ENCODE data around the gene SDC3.
A peak's percentile ranks its signal among the peaks of the same experiment; 100 is the strongest.

SDC3 gene

GRCh38 chr1:30838996-30839395, 69.6 kb downstream of the SDC3 start:
- Histone ChIP-seq H3K18ac (ENCODE audit: low read length) (no peak overlapping the region), H3K27me3 (ENCODE audit: insufficient read depth, low read length, poor library complexity) (no peaks in the 10 kb centered on the region), H4K8ac (ENCODE audit: low read depth, low read length) (no peak overlapping the region), H3K4me1 (ENCODE audit: control insufficient read depth, low read depth, low read length) (no peaks in the 10 kb centered on the region), H3K4me2 (ENCODE audit: low read length) (no peak overlapping the region), H3K9ac (ENCODE audit: low read length) (no peak overlapping the region), H3K56ac (ENCODE audit: low read length) (no peak overlapping the region), H3K4ac (ENCODE audit: low read depth, low read length) (no peak overlapping the region), H3K79me2 (ENCODE audit: control insufficient read depth, insufficient read depth, low read length) (no peaks in the 10 kb centered on the region), H2BK120ac (ENCODE audit: low read depth, low read length) (no peak overlapping the region), H2AK5ac (ENCODE audit: low read length) (no peak overlapping the region), H4K5ac (ENCODE audit: low read length) (no peak overlapping the region), H3K4me3 (ENCODE audit: low read length) (no peak overlapping the region), H3K27ac (ENCODE audit: low read depth, low read length) (no peak overlapping the region), H3K23ac (ENCODE audit: low read length) (no peak overlapping the region), H2BK15ac (replicated peaks; ENCODE audit: low read depth) (no peak overlapping the region), H3K79me1 (ENCODE audit: low read length) (no peaks in the 10 kb centered on the region), H3K36me3 (ENCODE audit: control insufficient read depth, insufficient read depth, low read length) (no peaks in the 10 kb centered on the region), H2BK5ac (ENCODE audit: low read length) (no peak overlapping the region)
- no CpG with 5 or more reads among the region's 7 CpGs for WGBS (ENCODE audit: extremely low coverage, insufficient coverage, low lambda C conversion rate)
- no peak for DNase-seq

DNA sequence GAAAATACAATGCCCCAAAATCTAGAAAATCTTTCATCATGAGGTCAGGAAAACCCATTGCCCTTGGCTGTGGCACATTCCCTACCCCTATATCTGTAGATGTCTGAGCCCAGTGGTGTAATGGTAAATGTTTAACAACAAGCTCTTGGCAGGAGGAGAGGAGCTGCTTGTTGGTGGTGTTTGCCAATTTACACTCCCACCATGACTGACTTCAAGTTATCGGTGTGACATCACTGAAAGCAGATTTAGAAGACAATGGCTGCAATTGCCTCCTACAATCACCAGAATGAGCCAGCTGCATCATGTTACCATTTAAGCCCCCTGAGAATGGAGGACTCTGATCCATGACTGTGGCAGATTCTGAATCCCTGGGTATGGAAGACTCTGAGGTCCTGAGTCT, 70.9 kb downstream of the SDC3 start:
- Histone ChIP-seq H3K27ac (ENCODE audit: low read depth, low read length) (peak overlapping the region; percentile 61), H2BK15ac (replicated peaks; ENCODE audit: low read depth) (no peak overlapping the region), H2BK5ac (ENCODE audit: low read length) (no peak overlapping the region), H4K8ac (ENCODE audit: low read depth, low read length) (no peak overlapping the region), H3K56ac (ENCODE audit: low read length) (no peak overlapping the region), H2AK5ac (ENCODE audit: low read length) (no peak overlapping the region), H3K4ac (ENCODE audit: low read depth, low read length) (no peak overlapping the region), H3K79me2 (ENCODE audit: control insufficient read depth, insufficient read depth, low read length) (no peaks in the 10 kb centered on the region), H3K27me3 (ENCODE audit: insufficient read depth, low read length, poor library complexity) (no peaks in the 10 kb centered on the region), H3K9ac (ENCODE audit: low read length) (no peak overlapping the region), H3K4me3 (ENCODE audit: low read length) (no peak overlapping the region), H2BK120ac (ENCODE audit: low read depth, low read length) (no peak overlapping the region), H3K79me1 (ENCODE audit: low read length) (no peaks in the 10 kb centered on the region), H3K23ac (ENCODE audit: low read length) (no peak overlapping the region), H3K36me3 (ENCODE audit: control insufficient read depth, insufficient read depth, low read length) (no peaks in the 10 kb centered on the region), H3K4me1 (ENCODE audit: control insufficient read depth, low read depth, low read length) (no peaks in the 10 kb centered on the region), H3K18ac (ENCODE audit: low read length) (no peak overlapping the region), H4K5ac (ENCODE audit: low read length) (no peak overlapping the region), H3K4me2 (ENCODE audit: low read length) (no peak overlapping the region)
- peak; percentile 77 for DNase-seq
- WGBS (ENCODE audit: extremely low coverage, insufficient coverage, low lambda C conversion rate) = no CpG with 5 or more reads among the region's 1 CpG

DNA sequence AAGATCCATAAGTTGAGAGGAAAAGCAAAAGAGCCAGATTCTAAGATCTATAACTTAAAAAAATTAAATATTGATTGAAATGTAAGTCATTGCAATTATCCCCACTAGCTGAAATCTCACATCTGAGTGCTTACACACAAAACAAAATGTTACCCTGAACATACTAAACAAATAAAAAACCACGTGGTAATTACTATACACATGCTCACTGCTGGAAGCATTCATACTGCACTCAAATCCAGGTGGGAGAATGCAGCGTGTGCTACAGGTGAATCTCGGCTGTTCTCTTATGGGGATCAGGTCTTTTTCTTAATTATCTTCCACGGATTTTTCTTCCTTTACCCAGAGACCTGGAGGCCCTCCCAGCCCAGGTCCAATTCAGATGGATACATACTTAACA, 74.3 kb downstream of the SDC3 start:
- DNase-seq = no peak
- no peaks in the 10 kb centered on the region for H3K79me2 ChIP-seq (ENCODE audit: control insufficient read depth, insufficient read depth, low read length)
- no peak overlapping the region for H3K56ac ChIP-seq (ENCODE audit: low read length)
- H4K5ac ChIP-seq (ENCODE audit: low read length) = no peak overlapping the region
- H2BK120ac ChIP-seq (ENCODE audit: low read depth, low read length) = no peak overlapping the region
- H3K4me1 ChIP-seq (ENCODE audit: control insufficient read depth, low read depth, low read length) = no peaks in the 10 kb centered on the region
- no peaks in the 10 kb centered on the region for H3K36me3 ChIP-seq (ENCODE audit: control insufficient read depth, insufficient read depth, low read length)
- H3K4ac ChIP-seq (ENCODE audit: low read depth, low read length) = no peak overlapping the region
- no peak overlapping the region for H2BK15ac ChIP-seq (replicated peaks; ENCODE audit: low read depth)
- H3K27ac ChIP-seq (ENCODE audit: low read depth, low read length) = no peak overlapping the region
- no peaks in the 10 kb centered on the region for H3K79me1 ChIP-seq (ENCODE audit: low read length)
- no peak overlapping the region for H3K4me2 ChIP-seq (ENCODE audit: low read length)
- H2AK5ac ChIP-seq (ENCODE audit: low read length) = no peak overlapping the region
- H3K4me3 ChIP-seq (ENCODE audit: low read length) = no peak overlapping the region
- H4K8ac ChIP-seq (ENCODE audit: low read depth, low read length) = no peak overlapping the region
- H3K27me3 ChIP-seq (ENCODE audit: insufficient read depth, low read length, poor library complexity) = no peaks in the 10 kb centered on the region
- H3K9ac ChIP-seq (ENCODE audit: low read length) = no peak overlapping the region
- no peak overlapping the region for H3K23ac ChIP-seq (ENCODE audit: low read length)
- no peak overlapping the region for H3K18ac ChIP-seq (ENCODE audit: low read length)
- WGBS (ENCODE audit: extremely low coverage, insufficient coverage, low lambda C conversion rate) = no CpG with 5 or more reads among the region's 4 CpGs
- no peak overlapping the region for H2BK5ac ChIP-seq (ENCODE audit: low read length)

GRCh38 chr1:30830537-30830936, 78.0 kb downstream of the SDC3 start:
- WGBS (ENCODE audit: extremely low coverage, insufficient coverage, low lambda C conversion rate) = no CpG with 5 or more reads among the region's 6 CpGs
- no peak overlapping the region for H3K27ac ChIP-seq (ENCODE audit: low read depth, low read length)

DNA sequence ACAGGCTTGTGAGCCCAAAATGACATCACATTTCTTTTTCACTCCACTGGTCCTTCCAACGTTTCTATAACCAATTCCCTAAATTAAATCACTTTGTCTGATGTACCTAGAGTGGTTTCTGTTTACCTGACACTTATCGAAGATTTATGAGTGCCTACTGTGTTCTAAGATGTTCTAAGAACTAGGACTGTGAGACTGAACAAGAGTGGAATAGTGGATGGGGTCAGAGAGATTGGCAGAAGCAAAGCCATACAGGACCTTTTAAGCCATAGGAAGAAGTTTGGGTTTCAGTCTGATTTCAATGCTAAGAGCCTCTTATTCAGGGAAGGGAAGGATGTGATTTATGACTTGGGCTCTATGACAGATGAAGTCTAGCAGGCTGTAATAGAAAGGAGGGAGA, 78.7 kb downstream of the SDC3 start:
- Histone ChIP-seq H2AK5ac (ENCODE audit: low read length) (no peak overlapping the region), H3K18ac (ENCODE audit: low read length) (no peak overlapping the region), H3K4ac (ENCODE audit: low read depth, low read length) (no peak overlapping the region), H3K4me1 (ENCODE audit: control insufficient read depth, low read depth, low read length) (no peaks in the 10 kb centered on the region), H3K4me3 (ENCODE audit: low read length) (no peak overlapping the region), H2BK15ac (replicated peaks; ENCODE audit: low read depth) (no peak overlapping the region), H3K27ac (ENCODE audit: low read depth, low read length) (no peak overlapping the region), H4K5ac (ENCODE audit: low read length) (no peak overlapping the region), H3K79me2 (ENCODE audit: control insufficient read depth, insufficient read depth, low read length) (no peaks in the 10 kb centered on the region), H2BK5ac (ENCODE audit: low read length) (no peak overlapping the region), H3K56ac (ENCODE audit: low read length) (no peak overlapping the region), H2BK120ac (ENCODE audit: low read depth, low read length) (no peak overlapping the region), H3K36me3 (ENCODE audit: control insufficient read depth, insufficient read depth, low read length) (no peaks in the 10 kb centered on the region), H3K9ac (ENCODE audit: low read length) (no peak overlapping the region), H3K23ac (ENCODE audit: low read length) (no peak overlapping the region), H3K27me3 (ENCODE audit: insufficient read depth, low read length, poor library complexity) (no peaks in the 10 kb centered on the region), H4K8ac (ENCODE audit: low read depth, low read length) (no peak overlapping the region), H3K4me2 (ENCODE audit: low read length) (no peak overlapping the region), H3K79me1 (ENCODE audit: low read length) (no peaks in the 10 kb centered on the region)
- WGBS (ENCODE audit: extremely low coverage, insufficient coverage, low lambda C conversion rate) = no CpG with 5 or more reads among the region's 2 CpGs
- no peak for DNase-seq

More at GRCh38 chr1:30830537-30830936, 78.0 kb downstream of the SDC3 start:
- Histone ChIP-seq H3K36me3 (ENCODE audit: control insufficient read depth, insufficient read depth, low read length) (no peaks in the 10 kb centered on the region), H3K27me3 (ENCODE audit: insufficient read depth, low read length, poor library complexity) (no peaks in the 10 kb centered on the region), H3K4me2 (ENCODE audit: low read length) (no peak overlapping the region), H3K4me1 (ENCODE audit: control insufficient read depth, low read depth, low read length) (no peaks in the 10 kb centered on the region), H3K56ac (ENCODE audit: low read length) (no peak overlapping the region), H3K4me3 (ENCODE audit: low read length) (no peak overlapping the region), H3K18ac (ENCODE audit: low read length) (no peak overlapping the region), H2BK15ac (replicated peaks; ENCODE audit: low read depth) (no peak overlapping the region), H3K79me2 (ENCODE audit: control insufficient read depth, insufficient read depth, low read length) (no peaks in the 10 kb centered on the region), H2BK5ac (ENCODE audit: low read length) (no peak overlapping the region), H4K5ac (ENCODE audit: low read length) (no peak overlapping the region), H4K8ac (ENCODE audit: low read depth, low read length) (no peak overlapping the region), H3K23ac (ENCODE audit: low read length) (no peak overlapping the region), H2BK120ac (ENCODE audit: low read depth, low read length) (no peak overlapping the region), H3K79me1 (ENCODE audit: low read length) (no peaks in the 10 kb centered on the region), H3K9ac (ENCODE audit: low read length) (no peak overlapping the region), H2AK5ac (ENCODE audit: low read length) (no peak overlapping the region), H3K4ac (ENCODE audit: low read depth, low read length) (no peak overlapping the region)
- DNase-seq = no peak

DNA sequence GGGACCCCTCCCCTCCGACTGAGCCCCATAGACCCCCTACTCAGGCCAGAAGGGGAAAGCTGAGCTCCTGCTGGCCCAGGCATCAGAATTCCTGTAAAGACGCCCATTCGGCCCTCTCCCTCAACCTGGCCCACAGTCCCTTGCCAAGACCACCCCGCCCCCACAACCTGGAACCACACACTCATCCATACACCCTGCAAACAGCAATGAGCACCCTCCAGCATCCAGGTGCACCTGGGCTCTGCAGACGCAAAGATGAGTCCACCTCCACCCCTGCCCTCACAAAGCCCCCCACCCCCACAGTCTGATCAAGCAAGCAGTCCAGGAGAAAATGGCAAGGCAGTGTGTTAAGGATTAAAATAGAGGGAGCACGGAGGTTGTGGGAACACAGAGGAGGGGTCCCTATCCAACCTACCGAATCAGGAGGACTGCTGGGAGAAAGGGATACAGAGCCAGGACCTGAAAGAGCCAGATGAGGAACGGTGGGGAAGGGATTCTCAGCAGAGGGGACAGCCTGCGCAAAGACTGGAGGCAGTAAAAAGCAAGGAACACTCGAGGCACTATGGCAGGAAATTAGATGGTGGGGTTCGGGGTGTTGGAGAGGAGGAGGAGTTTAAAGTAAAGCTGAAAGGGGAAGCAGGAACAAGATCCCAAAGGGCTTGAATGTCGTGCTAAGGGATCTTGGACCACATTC, 83.7 kb downstream of the SDC3 start:
- no peak overlapping the region for H3K4me2 ChIP-seq (ENCODE audit: low read length)
- no peak overlapping the region for H3K4me3 ChIP-seq (ENCODE audit: low read length)
- H3K27ac ChIP-seq (ENCODE audit: low read depth, low read length) = no peak overlapping the region
- no peak overlapping the region for H2BK120ac ChIP-seq (ENCODE audit: low read depth, low read length)
- H3K56ac ChIP-seq (ENCODE audit: low read length) = no peak overlapping the region
- H3K9ac ChIP-seq (ENCODE audit: low read length) = no peak overlapping the region
- H3K79me1 ChIP-seq (ENCODE audit: low read length) = no peaks in the 10 kb centered on the region
- no peak overlapping the region for H3K4ac ChIP-seq (ENCODE audit: low read depth, low read length)
- no peak overlapping the region for H2BK15ac ChIP-seq (replicated peaks; ENCODE audit: low read depth)
- no peak overlapping the region for H4K5ac ChIP-seq (ENCODE audit: low read length)
- no peaks in the 10 kb centered on the region for H3K4me1 ChIP-seq (ENCODE audit: control insufficient read depth, low read depth, low read length)
- no peaks in the 10 kb centered on the region for H3K36me3 ChIP-seq (ENCODE audit: control insufficient read depth, insufficient read depth, low read length)
- no peak overlapping the region for H3K23ac ChIP-seq (ENCODE audit: low read length)
- no peak overlapping the region for H3K18ac ChIP-seq (ENCODE audit: low read length)
- no peaks in the 10 kb centered on the region for H3K27me3 ChIP-seq (ENCODE audit: insufficient read depth, low read length, poor library complexity)
- H2BK5ac ChIP-seq (ENCODE audit: low read length) = no peak overlapping the region
- no peak overlapping the region for H2AK5ac ChIP-seq (ENCODE audit: low read length)
- DNase-seq = no peak
- WGBS (ENCODE audit: extremely low coverage, insufficient coverage, low lambda C conversion rate) = no CpG with 5 or more reads among the region's 12 CpGs
- no peak overlapping the region for H4K8ac ChIP-seq (ENCODE audit: low read depth, low read length)
- H3K79me2 ChIP-seq (ENCODE audit: control insufficient read depth, insufficient read depth, low read length) = no peaks in the 10 kb centered on the region

Data from mesendoderm (in vitro differentiated cells).